AG09319 (cell line): ENCODE results near the gene HIBCH.

Experiments
- DNase-seq: peaks from one replicate; pipeline ENCODE4 v3.0.0-alpha.2; 2010; ENCODE audit warnings: low read depth; ENCODE audit errors: extremely low read depth
- TF ChIP-seq, protein P1 (sequence below): IDR thresholded peaks from 2 replicates; pipeline ENCODE4 v1.5.1; 2011; ENCODE audit warnings: low read depth, mild to moderate bottlenecking, inconsistent platforms, low read length, moderate library complexity

The HIBCH gene

DNA sequence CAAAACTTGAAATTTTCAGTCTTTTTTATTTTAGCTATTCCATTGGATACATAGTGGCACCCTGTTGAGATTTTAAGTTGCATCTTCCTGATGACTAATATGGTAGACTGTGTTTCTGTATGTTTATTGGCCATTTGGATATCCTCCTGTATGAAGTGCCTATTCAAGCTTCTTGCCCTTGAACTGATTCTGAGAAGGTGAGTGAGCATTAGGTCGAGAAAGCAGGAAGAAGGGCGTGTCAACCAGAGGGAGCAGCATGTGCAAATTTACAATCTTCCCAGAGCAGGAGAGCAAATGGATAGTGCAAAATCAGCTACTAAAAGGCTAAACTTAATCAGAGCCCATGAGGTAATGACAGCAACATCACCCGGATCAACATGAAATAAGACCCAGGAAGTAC is 32.3 kb upstream of the HIBCH start:
- TF ChIP-seq, protein P1, sequence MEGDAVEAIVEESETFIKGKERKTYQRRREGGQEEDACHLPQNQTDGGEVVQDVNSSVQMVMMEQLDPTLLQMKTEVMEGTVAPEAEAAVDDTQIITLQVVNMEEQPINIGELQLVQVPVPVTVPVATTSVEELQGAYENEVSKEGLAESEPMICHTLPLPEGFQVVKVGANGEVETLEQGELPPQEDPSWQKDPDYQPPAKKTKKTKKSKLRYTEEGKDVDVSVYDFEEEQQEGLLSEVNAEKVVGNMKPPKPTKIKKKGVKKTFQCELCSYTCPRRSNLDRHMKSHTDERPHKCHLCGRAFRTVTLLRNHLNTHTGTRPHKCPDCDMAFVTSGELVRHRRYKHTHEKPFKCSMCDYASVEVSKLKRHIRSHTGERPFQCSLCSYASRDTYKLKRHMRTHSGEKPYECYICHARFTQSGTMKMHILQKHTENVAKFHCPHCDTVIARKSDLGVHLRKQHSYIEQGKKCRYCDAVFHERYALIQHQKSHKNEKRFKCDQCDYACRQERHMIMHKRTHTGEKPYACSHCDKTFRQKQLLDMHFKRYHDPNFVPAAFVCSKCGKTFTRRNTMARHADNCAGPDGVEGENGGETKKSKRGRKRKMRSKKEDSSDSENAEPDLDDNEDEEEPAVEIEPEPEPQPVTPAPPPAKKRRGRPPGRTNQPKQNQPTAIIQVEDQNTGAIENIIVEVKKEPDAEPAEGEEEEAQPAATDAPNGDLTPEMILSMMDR = no peak
- no peak for DNase-seq

GRCh38 chr2:190350371-190350770 is 30.7 kb upstream of the HIBCH start:
- TF ChIP-seq, protein P1 = no peak
- DNase-seq = no peak

DNA sequence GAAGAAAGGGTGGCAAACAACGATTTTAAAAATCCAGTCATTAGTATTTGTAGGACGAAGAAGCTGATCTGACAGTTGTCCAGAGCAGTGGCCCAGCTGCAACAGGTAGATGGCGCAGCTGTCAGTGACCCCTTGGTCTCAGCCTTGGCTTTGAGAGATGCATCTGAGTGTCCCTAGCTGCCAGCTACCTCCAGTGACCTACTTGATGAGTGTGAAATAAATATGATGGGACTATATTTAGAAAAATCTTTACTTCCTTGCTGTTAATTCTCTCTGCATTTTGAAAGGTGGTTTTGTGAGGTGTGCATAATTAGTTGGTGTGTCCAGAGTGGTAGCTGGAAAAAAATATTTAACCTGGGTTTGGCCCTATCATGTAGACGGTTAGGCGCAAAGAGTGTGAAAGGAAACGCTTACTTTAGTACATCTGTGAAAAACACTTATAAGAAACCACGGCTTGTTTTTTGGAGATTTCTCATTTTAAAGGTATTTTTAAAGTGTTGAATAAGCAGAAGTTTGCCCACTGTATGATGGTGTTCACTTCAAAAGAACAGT is 24.7 kb upstream of the HIBCH start:
- no peak for DNase-seq
- TF ChIP-seq, protein P1 = peak; percentile 45

DNA sequence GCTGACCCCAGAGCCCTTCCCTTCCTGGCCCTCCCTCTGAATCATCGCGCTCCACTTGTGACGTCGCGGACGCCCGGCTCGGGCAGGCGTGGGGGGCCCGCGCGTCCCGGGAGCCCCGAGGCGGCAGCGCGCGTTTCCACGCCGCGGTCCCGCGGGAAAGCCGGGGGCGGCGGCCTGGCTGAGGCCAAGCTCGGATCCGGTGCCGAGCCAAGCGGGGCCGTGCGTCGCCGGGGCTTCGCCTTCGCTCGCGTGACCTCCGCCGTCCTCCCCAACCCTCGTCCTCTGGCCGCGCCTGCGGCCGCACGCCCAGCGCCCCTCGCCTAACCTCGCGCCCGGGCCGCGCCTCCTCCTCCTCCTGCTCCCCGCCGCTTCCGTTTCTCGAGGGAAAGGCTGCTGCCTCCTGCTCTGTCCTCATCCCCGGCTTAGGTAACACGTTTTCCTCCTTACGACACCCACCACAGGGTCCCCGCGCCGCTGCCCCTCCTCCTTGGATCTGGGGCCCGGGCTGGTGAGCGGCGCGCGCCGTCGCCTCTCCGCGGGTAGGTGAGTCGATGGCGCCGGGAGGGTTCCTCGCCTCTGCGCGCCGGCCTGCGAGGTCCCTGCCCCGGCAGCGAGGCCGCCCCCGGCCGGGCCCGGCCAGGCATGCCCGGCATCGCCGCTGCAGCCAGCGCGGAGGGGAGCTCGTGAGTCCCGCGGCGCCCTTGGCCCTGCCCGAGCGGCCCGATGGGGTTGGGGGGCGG is 24.1 kb upstream of the HIBCH start, which contains the start of gene INPP1:
TSS of gene INPP1 (plus strand) at position 54 of the 740 bp plus-strand sequence. CDS start 16,514 bp downstream, outside the sequence.
- no peak for DNase-seq
- TF ChIP-seq, protein P1 = no peak

GRCh38 chr2:190343089-190343535 is 23.5 kb upstream of the HIBCH start:
- TF ChIP-seq, protein P1 = no peak
- no peak for DNase-seq

GRCh38 chr2:190342611-190343010 is 23.0 kb upstream of the HIBCH start:
- TF ChIP-seq, protein P1 = no peak

DNA sequence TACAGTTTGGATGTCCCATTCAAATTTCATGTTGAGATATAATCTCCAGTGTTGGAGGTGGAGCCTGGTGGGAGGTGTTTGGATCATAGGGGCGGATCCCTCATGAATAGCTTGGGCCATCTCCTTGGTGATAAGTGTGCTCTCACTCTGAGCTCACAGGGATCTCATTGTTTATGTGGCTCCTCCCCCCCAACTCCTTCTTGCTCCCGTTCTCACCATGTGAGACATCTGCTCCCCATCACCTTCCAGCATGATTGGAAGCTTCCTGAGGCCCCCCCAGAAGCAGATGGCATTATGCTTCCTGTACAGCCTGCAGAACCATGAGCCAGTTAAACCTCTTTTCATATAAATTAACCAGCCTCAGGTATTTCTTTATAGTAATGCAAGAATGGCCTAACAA is 20.7 kb upstream of the HIBCH start:
- TF ChIP-seq, protein P1 = no peak

More at GRCh38 chr2:190342611-190343010, 23.0 kb upstream of the HIBCH start:
- DNase-seq = no peak

More for the DNA sequence above, 20.7 kb upstream of the HIBCH start:
- no peak for DNase-seq
